Endothelial cell of umbilical vein (primary cell): ENCODE measurements around the gene CCNY. TPM values are rescaled to one million over a fixed set of nuclear protein-coding genes. Genes with fewer than 3 reads are reported as not detected.

ENCODE experiments used
- BruUV-seq: library from RNA; stranded (reverse); fragments of 400-500 nt; replicated peaks from 2 replicates; lab custom pipeline; 2021; lab: Mats Ljungman, UMichigan
- CTCF ChIA-PET: fragments of 300-600, 350-600 bp; sonication (Branson Sonifier 250); formaldehyde crosslinking; loops from one replicate; lab custom pipeline; 2021; ENCODE audit warnings: antibody characterized with exemption, inconsistent platforms; lab: Charles Lee
- POLR2A ChIA-PET: fragments of 300-600, 350-600 bp; sonication (Branson Sonifier 250); formaldehyde crosslinking; loops from one replicate; lab custom pipeline; 2021; ENCODE audit warnings: antibody characterized with exemption, inconsistent platforms; lab: Charles Lee
- DNase-seq: peaks from one replicate; pipeline ENCODE4 v3.0.0-alpha.2; 2011; ENCODE audit warnings: low read depth, low spot score
- FAIRE-seq: peaks from 2 replicates; lab custom pipeline; 2011; peaks lifted over from hg19 to GRCh38; lab: Jason Lieb, UNC
- H2AFZ ChIP-seq: 2 replicates; pipeline ENCODE4 v1.6.0; 2012; ENCODE audit warnings: low read depth, low read length, control low read depth, inconsistent platforms
- H3K27ac ChIP-seq: 2 replicates; pipeline ENCODE4 v1.5.1; 2011; ENCODE audit warnings: low read depth, mild to moderate bottlenecking, control low read depth, low read length, moderate library complexity; ENCODE audit not compliant: insufficient read depth
- H3K27me3 ChIP-seq, 2 experiments: 2 replicates each; pipeline versions ENCODE4 v1.6.0 to v1.6.1; 2011; ENCODE audit warnings: low read length in 2 of 2, mixed read lengths in 1 of 2; ENCODE audit not compliant: control insufficient read depth in 2 of 2, insufficient read depth in 2 of 2
- H3K36me3 ChIP-seq, 2 experiments: 2 replicates in 1 of 2; 3 replicates in 1 of 2; pipeline ENCODE4 v1.5.1; 2011; ENCODE audit warnings: low read length in 2 of 2, mild to moderate bottlenecking in 1 of 2, moderate library complexity in 1 of 2; ENCODE audit not compliant: control insufficient read depth in 2 of 2, insufficient read depth in 2 of 2; ENCODE audit errors: extremely low read depth in 1 of 2
- H3K4me1 ChIP-seq: 3 replicates; pipeline ENCODE4 v1.5.1; 2011; ENCODE audit warnings: mild to moderate bottlenecking, low read length; ENCODE audit not compliant: control insufficient read depth, insufficient read depth; ENCODE audit errors: extremely low read depth
- H3K4me2 ChIP-seq: 2 replicates; pipeline ENCODE4 v1.6.1; 2011; ENCODE audit warnings: low read length, control low read depth, mixed read lengths; ENCODE audit not compliant: insufficient read depth
- H3K4me3 ChIP-seq, 3 experiments: fragments of 200-600 bp in 1 of 3; sonication (generic), shearing (Covaris generic) in 1 of 3; replicated peaks in 1 of 3; 2 replicates each; pipeline ENCODE4 v1.5.1; 2011 to 2016; ENCODE audit warnings: control low read depth in 3 of 3, low read length in 3 of 3, mild to moderate bottlenecking in 2 of 3, inconsistent platforms in 1 of 3, low read depth in 1 of 3, moderate library complexity in 1 of 3; ENCODE audit not compliant: insufficient read depth in 1 of 3
- H3K79me2 ChIP-seq: 2 replicates; pipeline ENCODE4 v1.6.0; 2012; ENCODE audit warnings: low read length, inconsistent platforms; ENCODE audit not compliant: control insufficient read depth, insufficient read depth
- H3K9ac ChIP-seq: replicated peaks from 2 replicates; pipeline ENCODE3; 2011; ENCODE audit warnings: low read length, control low read depth; ENCODE audit not compliant: insufficient read depth; ENCODE audit errors: extremely low read depth
- H3K9me1 ChIP-seq: replicated peaks from 3 replicates; pipeline ENCODE4 v1.6.0; 2011; ENCODE audit warnings: mild to moderate bottlenecking, low read length; ENCODE audit not compliant: control insufficient read depth, insufficient read depth; ENCODE audit errors: extremely low read depth
- H3K9me3 ChIP-seq: replicated peaks from 2 replicates; pipeline ENCODE4 v1.5.1; 2012; ENCODE audit warnings: low read length, inconsistent platforms; ENCODE audit not compliant: control insufficient read depth, insufficient read depth
- H4K20me1 ChIP-seq: replicated peaks from 2 replicates; pipeline ENCODE3; 2011; ENCODE audit warnings: mild to moderate bottlenecking, low read length; ENCODE audit not compliant: control insufficient read depth, insufficient read depth; ENCODE audit errors: extremely low read depth
- CTCF ChIP-seq, 2 donors: IDR thresholded peaks; 1 replicate in 1 of 2; 2 replicates in 1 of 2; pipeline ENCODE4 v1.5.1; 2011; ENCODE audit warnings: low read length in 2 of 2, mild to moderate bottlenecking in 2 of 2, moderate library complexity in 2 of 2, control low read depth in 1 of 2, inconsistent platforms in 1 of 2, low read depth in 1 of 2; ENCODE audit not compliant: insufficient read depth in 1 of 2; ENCODE audit errors: extremely low read depth in 1 of 2
- EZH2 ChIP-seq: IDR thresholded peaks from 2 replicates; pipeline ENCODE4 v1.6.1; 2012; ENCODE audit warnings: borderline replicate concordance, low read depth, mild to moderate bottlenecking, moderate library complexity, low read length, inconsistent platforms; ENCODE audit not compliant: severe bottlenecking
- FOS ChIP-seq: IDR thresholded peaks from 2 replicates; pipeline ENCODE4 v1.6.1; 2011; ENCODE audit warnings: mild to moderate bottlenecking, low read length, moderate library complexity, borderline replicate concordance; ENCODE audit not compliant: insufficient read depth
- GATA2 ChIP-seq: IDR thresholded peaks from 2 replicates; pipeline ENCODE4 v1.7.0; 2011; ENCODE audit warnings: low read depth, mild to moderate bottlenecking, moderate library complexity, mixed read lengths, low read length; ENCODE audit not compliant: insufficient read length, insufficient read depth
- JUN ChIP-seq: IDR thresholded peaks from 2 replicates; pipeline ENCODE4 v1.6.1; 2011; ENCODE audit warnings: borderline replicate concordance, low read depth; ENCODE audit not compliant: insufficient read length, insufficient read depth
- MAX ChIP-seq: IDR thresholded peaks from 2 replicates; pipeline ENCODE4 v1.6.1; 2011; ENCODE audit not compliant: insufficient read depth, insufficient read length
- MYC ChIP-seq: IDR thresholded peaks from one replicate; pipeline ENCODE4 v1.6.1; 2011; ENCODE audit warnings: mild to moderate bottlenecking, low read depth, low read length
- POLR2A ChIP-seq: IDR thresholded peaks from 2 replicates; pipeline ENCODE4 v1.6.1; 2012; ENCODE audit warnings: low read depth, mild to moderate bottlenecking, control low read depth, low read length
- POLR2AphosphoS5 ChIP-seq: IDR thresholded peaks from 2 replicates; pipeline ENCODE4 v1.6.1; 2012; ENCODE audit warnings: low read depth, mild to moderate bottlenecking, control low read depth, low read length, moderate library complexity; ENCODE audit not compliant: insufficient read depth
- dilution Hi-C: fragments of 300-500 bp; cut with MboI; formaldehyde crosslinking; loops from one replicate; pipeline ENCODE4 v1.15.0; 2019; ENCODE audit warnings: low sequenced_read_pairs; ENCODE audit not compliant: extremely low pct_ligation_motif_present
- intact Hi-C: fragments of 100-400 bp; cut with micrococcal nuclease; formaldehyde crosslinking; loops from one replicate; pipeline ENCODE4 v1.10.0; 2022
- polyA plus RNA-seq, 4 experiments: library from polyadenylated mRNA; depleted of rRNA in 3 of 4; stranded (reverse) in 3 of 4; unstranded in 1 of 4; fragments of >200 nt; gene quantifications; 2 replicates each; pipeline versions ENCODE4 v1.2.1 to v1.2.3, GENCODE V29; 2011 to 2012; ENCODE audit warnings: missing spikeins in 1 of 4
- total RNA-seq: library from RNA; stranded (reverse); gene quantifications from 2 replicates; pipeline ENCODE4 v1.2.3, GENCODE V29; 2021

Gene CCNY
- total and polyA plus RNA-seq, 2 donors (not counting 3 experiments of a cell fraction or from before 2014, with no cell fraction given) = 61.5 to 107 TPM

DNA sequence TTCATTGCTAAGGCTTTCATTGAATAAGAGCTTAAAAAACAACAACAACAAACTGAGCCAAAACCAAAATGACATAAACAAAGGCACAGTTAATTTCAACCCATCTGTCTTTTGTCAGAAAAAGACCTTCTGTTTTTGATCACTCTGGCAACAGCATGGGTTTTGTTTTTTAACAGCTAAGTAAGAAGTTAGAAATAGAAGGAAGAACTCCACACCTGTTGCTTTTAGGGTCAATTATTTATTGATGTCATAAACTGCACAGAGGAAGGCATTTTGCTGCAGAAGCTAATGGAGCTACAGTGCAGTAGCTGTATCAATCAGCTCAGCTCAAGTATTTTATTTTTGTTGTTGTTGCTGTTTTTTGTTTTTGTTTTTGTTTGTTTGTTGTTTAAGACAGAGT is 252.5 kb downstream of the CCNY start:
- CTCF ChIA-PET = interaction anchor here (0.8 to 1.7 kb wide), 6 partner anchors 9 to 25 kb away, joined by 3 to 7 read pairs (median 4); no protein-coding TSS in a partner anchor
- POLR2A ChIA-PET = no interaction called here
- Histone ChIP-seq H3K4me2 (no peak overlapping the region), H3K79me2 (no peaks in the 10 kb centered on the region), H2AFZ (no peak overlapping the region), H3K4me1 (no peaks in the 10 kb centered on the region), H3K36me3 (no peaks in the 10 kb centered on the region), H3K27me3 (peaks cover 3 to 19% of the 10 kb centered on the region in 2 experiments), H3K9me3 (no peaks in the 10 kb centered on the region), H3K9me1 (no peaks in the 10 kb centered on the region), H3K4me3 (no peak overlapping the region), H4K20me1 (no peaks in the 10 kb centered on the region), H3K27ac (no peak overlapping the region), H3K9ac (no peak overlapping the region)
- dilution Hi-C loops (no loop called here), intact Hi-C loops (no loop called here)
- TF ChIP-seq EZH2 (no peak), MAX (no peak), POLR2AphosphoS5 (no peak), MYC (no peak), JUN (no peak), CTCF (IDR thresholded peaks at IDR 0.05; ENCODE audit: extremely low read depth in 1 of 2, insufficient read depth in 1 of 2, low read depth in 1 of 2, low read length in 2 of 2) (no peak), POLR2A (no peak), GATA2 (no peak), FOS (no peak)
- BruUV-seq = no TSS peak
- no peak for DNase-seq
- no peak for FAIRE-seq
